ENCODE results near the gene CPT1A.
A peak's percentile ranks its signal among the peaks of the same experiment; 100 is the strongest.

The CPT1A gene

DNA sequence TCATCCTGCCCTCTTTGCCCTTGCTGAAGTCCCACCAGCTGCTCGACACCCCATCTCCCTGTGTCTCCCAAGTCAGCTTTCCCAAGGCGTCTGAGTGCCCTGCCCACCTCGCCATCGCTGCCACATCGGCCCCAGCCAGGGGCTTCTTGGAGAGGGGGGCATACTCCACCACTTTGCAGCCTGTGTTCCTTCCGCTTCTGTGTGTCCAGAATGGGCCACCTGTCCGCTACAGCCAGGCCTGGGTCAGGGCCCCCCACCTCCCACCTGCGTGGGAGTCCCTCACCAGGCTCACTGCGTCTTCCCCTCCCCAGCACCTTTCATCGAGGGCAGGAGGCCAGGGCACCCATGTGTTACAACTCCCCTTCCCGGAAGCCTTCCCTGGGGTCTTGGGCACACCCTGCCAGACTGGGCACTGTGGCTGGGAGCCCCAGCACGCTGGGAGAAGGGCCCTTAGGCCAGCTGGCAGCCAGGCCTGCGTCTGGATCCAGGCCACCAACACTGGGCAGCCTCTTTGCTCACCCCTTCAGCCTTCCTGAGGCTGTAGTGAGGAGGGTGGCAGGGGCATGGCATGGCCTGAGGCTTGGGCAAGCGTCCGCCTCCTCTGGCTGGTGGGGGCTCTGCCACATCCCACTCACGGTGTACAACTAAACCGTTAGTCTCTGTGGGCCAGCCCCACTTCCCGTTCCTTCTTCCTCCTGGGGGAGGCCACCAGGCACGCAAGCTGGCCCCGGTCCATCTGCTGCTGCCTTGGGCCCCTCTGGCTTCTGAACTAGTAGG lies 13.4 kb downstream of the CPT1A start:
- DNase-seq = peak; percentile 34

DNA sequence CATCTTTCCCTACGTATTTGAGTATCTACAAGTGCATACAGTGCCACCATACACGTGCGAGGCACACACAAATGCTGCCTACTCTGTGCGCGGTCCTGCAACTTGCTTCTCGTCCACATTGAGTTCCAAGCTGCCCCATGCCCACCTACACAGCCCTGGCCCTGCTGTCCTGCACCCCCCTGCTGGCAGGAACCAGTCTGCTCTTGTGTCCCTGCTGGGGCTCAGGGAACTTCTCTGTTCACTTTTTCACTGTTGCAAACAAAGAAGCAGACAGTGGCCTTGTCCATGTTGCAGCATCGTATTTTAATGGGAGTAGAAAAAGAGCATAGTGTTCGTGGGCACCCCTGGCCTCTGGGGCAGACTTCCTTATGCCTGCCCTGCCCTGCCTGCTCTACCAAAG lies 14.0 kb downstream of the CPT1A start:
- peak; percentile 30 for DNase-seq

DNA sequence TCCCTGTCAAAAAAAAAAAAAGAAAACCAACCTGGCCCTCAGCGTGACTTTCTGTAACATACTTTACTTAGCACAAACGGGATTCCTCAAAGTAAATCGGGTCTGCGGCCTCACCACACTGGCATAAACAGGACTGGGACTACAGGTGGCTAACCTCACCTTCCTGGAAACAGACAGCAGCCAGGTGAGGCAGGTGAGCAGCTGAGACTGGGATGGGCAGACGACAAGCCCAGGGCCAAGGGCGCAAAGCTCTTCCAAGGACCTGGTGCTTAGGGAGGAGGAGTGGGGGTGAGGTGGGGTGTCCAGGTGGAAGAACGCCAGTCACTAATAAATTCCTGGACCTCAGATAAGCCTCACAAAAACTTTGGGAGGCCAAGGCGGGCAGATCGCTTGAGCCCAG lies 15.0 kb downstream of the CPT1A start:
- no peak for DNase-seq

DNA sequence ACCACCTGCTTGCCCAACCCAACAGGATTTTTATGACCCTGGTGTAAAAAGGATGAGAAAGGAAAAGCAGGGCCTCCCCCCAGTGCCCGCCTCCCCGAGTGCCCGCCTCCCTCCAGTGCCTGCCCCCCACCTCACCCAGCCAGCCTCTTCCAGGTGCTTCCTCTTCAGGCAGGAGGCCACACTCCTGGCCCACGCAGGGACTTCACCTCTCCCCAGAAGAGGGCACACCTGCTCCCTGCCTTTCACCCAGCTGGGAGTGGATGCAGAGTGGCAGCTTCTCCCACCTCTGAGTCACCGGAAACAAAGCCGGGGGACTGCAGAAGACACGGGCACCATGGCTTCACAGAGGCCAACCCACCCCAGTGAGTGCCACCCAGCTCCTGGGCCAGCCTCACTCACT lies 16.1 kb downstream of the CPT1A start:
- no peak for DNase-seq

GRCh38 chr11:68822546-68822945 lies 19.2 kb downstream of the CPT1A start:
- no peak for DNase-seq

DNA sequence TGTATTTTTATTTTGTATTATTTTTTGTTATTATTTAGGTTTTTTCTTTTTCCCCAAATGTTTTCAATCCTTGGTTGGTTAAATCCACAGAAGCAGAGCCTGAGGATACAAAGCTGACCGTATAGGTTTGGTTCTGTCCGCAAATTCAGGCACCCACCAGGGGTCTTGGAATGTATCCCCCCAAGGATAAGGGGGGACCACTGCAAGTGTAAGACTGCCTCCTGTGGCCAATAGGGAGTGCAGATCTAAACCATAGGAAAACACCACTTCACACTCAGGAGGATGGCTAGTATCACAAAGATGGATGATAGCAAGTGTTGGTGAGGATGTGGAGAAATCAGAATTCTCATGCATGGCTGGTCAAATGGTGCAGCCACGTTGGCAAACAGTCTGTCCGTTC lies 20.0 kb downstream of the CPT1A start:
- DNase-seq = no peak

GRCh38 chr11:68819362-68819761 lies 22.4 kb downstream of the CPT1A start:
- no peak for DNase-seq

DNA sequence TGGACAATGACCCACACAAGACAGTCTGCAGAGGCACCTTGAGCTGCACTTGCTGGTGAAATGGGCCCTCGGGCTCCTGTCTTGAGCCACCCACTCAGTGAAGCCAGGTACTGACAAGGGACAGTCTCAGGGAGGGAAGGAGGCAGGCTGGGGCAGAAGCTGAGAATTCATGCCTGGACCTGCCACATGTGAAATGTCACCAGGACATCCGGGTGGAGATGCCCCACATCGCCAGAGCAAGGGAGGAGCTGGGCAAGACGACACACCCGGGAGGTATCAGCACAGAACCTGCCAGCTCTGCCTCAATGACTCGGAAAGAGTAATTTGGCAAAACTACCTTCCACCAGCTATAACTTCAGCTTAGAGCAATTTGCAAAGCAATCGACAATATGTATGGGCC lies 23.5 kb downstream of the CPT1A start:
- no peak for DNase-seq

- DNase-seq = no peak
Measured at GRCh38 chr11:68817554-68817953, 24.2 kb downstream of the CPT1A start.

DNA sequence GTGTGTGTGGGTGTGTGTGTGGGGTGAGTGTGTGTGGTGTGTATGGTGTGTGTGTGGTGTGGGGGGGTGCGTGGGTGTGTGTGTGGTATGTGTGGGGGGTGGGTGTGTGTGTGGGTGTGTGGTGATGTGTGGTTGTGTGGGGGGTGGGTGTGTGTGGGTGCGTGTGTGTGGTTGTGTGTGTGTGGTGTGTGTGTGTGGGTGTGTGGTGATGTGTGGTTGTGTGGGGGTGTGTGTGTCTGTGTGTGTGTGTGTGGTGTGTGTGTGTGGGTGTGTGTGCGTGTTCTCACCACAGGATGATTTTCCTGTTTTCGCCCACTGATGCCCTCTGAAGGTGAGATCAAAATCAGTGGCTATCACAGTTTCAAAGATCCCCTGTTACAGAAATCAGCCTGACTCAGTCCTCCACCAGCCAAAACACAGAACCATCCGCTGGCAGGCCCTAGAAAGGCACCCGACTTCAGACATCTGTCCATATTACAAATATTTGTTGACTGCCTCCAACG lies 24.7 kb downstream of the CPT1A start:
- DNase-seq = no peak

GRCh38 chr11:68816251-68816776 lies 25.4 kb downstream of the CPT1A start:
- no peak for DNase-seq

DNA sequence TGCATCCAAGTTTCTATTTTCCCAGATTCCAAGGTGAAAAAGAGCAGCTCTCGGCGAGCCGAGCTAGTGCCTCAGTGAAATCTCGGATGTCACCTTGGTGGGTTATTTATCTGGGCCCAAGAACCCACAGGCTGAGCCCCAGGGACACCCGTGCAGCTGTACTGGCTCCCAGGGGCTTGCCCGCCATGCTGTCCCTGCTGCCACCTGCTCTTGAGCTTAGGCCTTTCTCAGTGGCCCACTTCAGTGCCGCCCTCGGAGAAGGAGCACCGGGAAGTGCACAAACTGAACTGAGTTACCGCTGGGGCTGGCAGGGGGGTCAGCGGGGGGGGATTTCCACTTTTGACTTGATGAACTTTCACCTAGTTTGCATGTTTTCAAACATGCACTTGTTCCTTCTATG lies 27.9 kb downstream of the CPT1A start:
- no peak for DNase-seq

- no peak for DNase-seq
Measured at GRCh38 chr11:68812526-68812925, 29.2 kb downstream of the CPT1A start.

DNA sequence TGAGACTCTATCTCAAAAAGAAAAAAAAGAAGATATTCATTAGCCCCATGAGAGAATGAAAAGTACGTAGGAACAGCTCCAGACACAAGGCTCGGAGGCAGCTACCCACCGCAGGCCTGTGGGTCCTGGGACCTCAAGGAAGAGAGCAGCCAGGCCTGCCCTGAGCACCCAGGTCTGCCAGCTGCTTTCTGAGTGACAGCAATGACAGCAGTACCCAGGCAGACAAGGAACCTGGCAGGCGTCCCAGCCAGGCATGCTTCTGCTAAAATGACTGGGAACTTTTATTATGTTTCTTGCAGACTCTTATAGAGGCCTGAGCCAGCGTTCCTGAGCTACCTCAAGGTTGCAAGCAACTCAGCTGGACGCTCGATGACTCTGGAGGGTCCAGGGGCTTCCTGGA lies 31.6 kb downstream of the CPT1A start:
- DNase-seq = no peak

GRCh38 chr11:68809506-68809905 lies 32.2 kb downstream of the CPT1A start:
- DNase-seq = no peak

- DNase-seq = no peak
Measured at GRCh38 chr11:68808787-68809186, 32.9 kb downstream of the CPT1A start.

- DNase-seq = no peak
Measured at GRCh38 chr11:68806931-68807844, 34.5 kb downstream of the CPT1A start.

GRCh38 chr11:68804786-68805185 lies 36.9 kb downstream of the CPT1A start:
- no peak for DNase-seq

DNA sequence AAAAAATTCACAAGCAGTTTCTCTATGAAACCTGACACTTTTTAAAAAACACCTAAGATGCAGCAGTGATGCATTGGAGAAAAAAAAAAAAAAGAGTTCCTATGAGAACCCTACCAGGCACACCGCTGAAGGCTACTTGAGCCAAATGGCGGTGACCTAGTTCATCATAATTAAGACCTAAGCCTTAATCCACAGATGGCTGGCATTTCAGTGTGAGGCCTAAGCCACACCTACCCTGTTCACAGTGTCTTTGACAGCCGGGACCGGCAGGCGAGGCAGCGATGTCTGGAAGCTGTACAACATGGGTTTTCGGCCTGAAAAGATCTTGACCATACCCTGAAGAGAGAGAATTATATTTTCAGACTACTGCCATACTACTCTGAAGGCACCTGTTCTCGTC lies 38.0 kb downstream of the CPT1A start:
- DNase-seq = no peak

GRCh38 chr11:68798221-68798813 lies 43.4 kb downstream of the CPT1A start:
- peak; percentile 63 for DNase-seq

DNA sequence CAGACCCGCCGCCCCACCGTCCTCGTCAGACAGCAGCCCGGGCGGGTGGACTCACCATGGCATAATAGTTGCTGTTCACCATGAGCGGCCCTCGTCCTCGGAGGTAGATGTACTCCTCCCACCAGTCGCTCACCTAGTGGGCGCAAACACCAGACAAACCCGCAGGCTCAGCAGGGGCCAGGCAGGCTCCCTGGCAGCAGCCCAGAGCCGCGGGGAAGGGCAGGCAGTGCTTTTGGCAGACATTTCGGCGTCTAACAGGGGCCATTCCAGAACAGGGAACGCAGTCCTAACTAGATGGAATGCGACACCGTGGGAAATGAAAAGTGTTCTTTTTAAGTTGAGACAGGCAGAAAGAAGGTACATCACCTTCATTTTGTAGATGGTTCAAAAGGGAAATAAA lies 44.9 kb downstream of the CPT1A start:
- no peak for DNase-seq

GRCh38 chr11:68792400-68792966 lies 49.2 kb downstream of the CPT1A start:
- no peak for DNase-seq

GRCh38 chr11:68784653-68785052 lies 57.1 kb downstream of the CPT1A start:
- DNase-seq = no peak

All from suppressor macrophage treated with lipopolysaccharide for 4 hours (primary cell).